ENCODE data around the gene COMMD4. TPM values are rescaled to one million over a fixed set of nuclear protein-coding genes. Genes with fewer than 3 reads are reported as not detected.

The COMMD4 gene
- total and polyA plus RNA-seq, 10 of the 15 experiments (the other 5 are each of a cell fraction or from before 2014, with no cell fraction given) = 14.5 to 118 (median 75.3) TPM

DNA sequence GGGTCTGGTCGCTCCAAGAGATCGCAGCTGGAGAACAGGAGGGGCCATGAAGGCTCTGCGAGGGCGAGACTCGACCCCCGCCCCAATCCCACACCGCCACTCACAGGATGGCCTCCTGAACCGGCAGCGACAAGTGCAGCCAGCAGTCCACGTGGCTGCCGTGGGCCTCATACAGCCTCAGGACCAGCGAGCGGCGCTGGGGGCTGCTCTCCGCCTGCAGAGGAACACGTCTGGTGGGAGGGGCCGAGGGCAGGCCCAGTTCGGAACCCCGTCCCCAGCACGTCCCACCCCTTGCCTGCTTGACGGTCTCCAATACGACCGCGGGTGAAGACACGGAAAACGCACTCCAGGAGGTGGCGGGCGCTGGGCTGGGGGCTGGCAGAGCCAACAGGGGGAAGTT is 20.1 kb downstream of the COMMD4 start:
- ChIA-PET POLR2A (interaction anchor here (0.5 kb wide), 1 partner anchor 179 kb away, joined by 3 read pairs; no protein-coding TSS in a partner anchor), RAD21 (ENCODE audit: unreplicated experiment) (no interaction called here), SMC1A (ENCODE audit: uncharacterized antibody, unreplicated experiment) (no interaction called here), CTCF (no interaction called here)
- Histone ChIP-seq H3K27me3 (replicated peaks in 1 of 2; ENCODE audit: control insufficient read depth in 2 of 2, insufficient read depth in 2 of 2, low read length in 1 of 2) (no peaks in the 10 kb centered on the region), H2AFZ (ENCODE audit: control insufficient read depth, low read depth, low read length) (no peak overlapping the region), H3K4me3 (no peak overlapping the region), H3K9me3 (replicated peaks; ENCODE audit: control insufficient read depth, insufficient read depth, low read length) (no peaks in the 10 kb centered on the region; the same call in 2 of the 3 replicates), H3K27ac (ENCODE audit: control insufficient read depth, insufficient read depth) (no peak overlapping the region), H3K79me2 (ENCODE audit: control insufficient read depth, insufficient read depth, low read length) (no peaks in the 10 kb centered on the region), H3K4me1 (ENCODE audit: control insufficient read depth, insufficient read depth, low read length) (no peaks in the 10 kb centered on the region), H3K4me2 (ENCODE audit: control insufficient read depth, insufficient read depth) (no peak overlapping the region), H3K9ac (ENCODE audit: control insufficient read depth, insufficient read depth, low read length) (no peak overlapping the region), H3K36me3 (ENCODE audit: control insufficient read depth in 2 of 2, insufficient read depth in 2 of 2, low read length in 1 of 2) (no peaks in the 10 kb centered on the region; a peak in 3 of 4 replicates), H4K20me1 (ENCODE audit: control insufficient read depth, insufficient read depth) (no peaks in the 10 kb centered on the region)
- BruUV-seq (replicated peaks) = no TSS peak
- no peak for DNase-seq (ENCODE audit: low read depth, low spot score)
- in situ Hi-C loops (cut with MboI) (no loop called here), intact Hi-C loops (cut with micrococcal nuclease; ENCODE audit: unreplicated experiment) (no loop called here)
- TF ChIP-seq CHD1 (IDR thresholded peaks at IDR 0.05; ENCODE audit: low read depth, low read length) (no peak), MEF2A (IDR thresholded peaks at IDR 0.05; ENCODE audit: insufficient read depth, low read depth, low read length) (no peak), FOXM1 (IDR thresholded peaks at IDR 0.05; ENCODE audit: low read depth, low read length) (no peak), ZBED1 (IDR thresholded peaks at IDR 0.05; ENCODE audit: borderline replicate concordance) (no peak), ZNF207 (IDR thresholded peaks at IDR 0.05; ENCODE audit: borderline replicate concordance) (no peak), PAX8 (IDR thresholded peaks at IDR 0.05) (no peak), SIN3A (IDR thresholded peaks at IDR 0.05; ENCODE audit: low read depth, low read length) (no peak), RAD51 (IDR thresholded peaks at IDR 0.05) (no peak), ZNF274 (IDR thresholded peaks at IDR 0.05; ENCODE audit: insufficient read depth, insufficient read length) (no peak), KLF5 (IDR thresholded peaks at IDR 0.05; ENCODE audit: partially characterized antibody) (no peak)
- TF ChIP-seq, protein P1, sequence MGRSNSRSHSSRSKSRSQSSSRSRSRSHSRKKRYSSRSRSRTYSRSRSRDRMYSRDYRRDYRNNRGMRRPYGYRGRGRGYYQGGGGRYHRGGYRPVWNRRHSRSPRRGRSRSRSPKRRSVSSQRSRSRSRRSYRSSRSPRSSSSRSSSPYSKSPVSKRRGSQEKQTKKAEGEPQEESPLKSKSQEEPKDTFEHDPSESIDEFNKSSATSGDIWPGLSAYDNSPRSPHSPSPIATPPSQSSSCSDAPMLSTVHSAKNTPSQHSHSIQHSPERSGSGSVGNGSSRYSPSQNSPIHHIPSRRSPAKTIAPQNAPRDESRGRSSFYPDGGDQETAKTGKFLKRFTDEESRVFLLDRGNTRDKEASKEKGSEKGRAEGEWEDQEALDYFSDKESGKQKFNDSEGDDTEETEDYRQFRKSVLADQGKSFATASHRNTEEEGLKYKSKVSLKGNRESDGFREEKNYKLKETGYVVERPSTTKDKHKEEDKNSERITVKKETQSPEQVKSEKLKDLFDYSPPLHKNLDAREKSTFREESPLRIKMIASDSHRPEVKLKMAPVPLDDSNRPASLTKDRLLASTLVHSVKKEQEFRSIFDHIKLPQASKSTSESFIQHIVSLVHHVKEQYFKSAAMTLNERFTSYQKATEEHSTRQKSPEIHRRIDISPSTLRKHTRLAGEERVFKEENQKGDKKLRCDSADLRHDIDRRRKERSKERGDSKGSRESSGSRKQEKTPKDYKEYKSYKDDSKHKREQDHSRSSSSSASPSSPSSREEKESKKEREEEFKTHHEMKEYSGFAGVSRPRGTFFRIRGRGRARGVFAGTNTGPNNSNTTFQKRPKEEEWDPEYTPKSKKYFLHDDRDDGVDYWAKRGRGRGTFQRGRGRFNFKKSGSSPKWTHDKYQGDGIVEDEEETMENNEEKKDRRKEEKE (IDR thresholded peaks at IDR 0.05) = no peak
- over 99% methylated on average over 27 of the region's 28 CpGs for WGBS (ENCODE audit: insufficient coverage, insufficient replicate concordance, low lambda C conversion rate, missing lambda C conversion rate)
- no peak for FAIRE-seq
- no peak for ATAC-seq

Measured in GM12878 (cell line).